Hematopoietic multipotent progenitor cell treated with erythropoietin and hydrocortisone succinate and interleukin-3 and kit ligand, for 4 days (in vitro differentiated cells): ENCODE measurements around the gene POGLUT2.
A peak's percentile ranks its signal among the peaks of the same experiment; 100 is the strongest.

Source experiments
- DNase-seq: peaks from one replicate; pipeline ENCODE4 v3.0.0-alpha.2; 2015

The POGLUT2 gene

DNA sequence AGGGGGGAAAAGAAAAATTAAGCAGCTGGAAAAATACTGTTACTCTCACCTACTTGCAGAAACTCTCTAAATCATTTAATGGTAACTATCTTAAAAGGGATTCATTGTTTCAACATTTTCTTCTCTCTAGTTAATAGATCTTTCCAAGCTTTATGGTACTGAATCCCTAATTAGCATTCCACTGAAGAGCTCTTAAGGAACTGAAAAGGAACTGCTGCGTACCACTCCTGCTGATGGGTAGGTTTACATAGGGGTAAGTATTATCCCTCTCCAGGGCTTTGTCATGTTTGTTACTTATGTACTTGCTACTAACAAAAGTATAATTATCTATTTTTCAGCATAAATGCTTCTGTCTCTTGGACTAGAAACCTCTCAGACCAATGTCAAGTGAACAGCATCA lies 37.7 kb downstream of the POGLUT2 start:
- no peak for DNase-seq

DNA sequence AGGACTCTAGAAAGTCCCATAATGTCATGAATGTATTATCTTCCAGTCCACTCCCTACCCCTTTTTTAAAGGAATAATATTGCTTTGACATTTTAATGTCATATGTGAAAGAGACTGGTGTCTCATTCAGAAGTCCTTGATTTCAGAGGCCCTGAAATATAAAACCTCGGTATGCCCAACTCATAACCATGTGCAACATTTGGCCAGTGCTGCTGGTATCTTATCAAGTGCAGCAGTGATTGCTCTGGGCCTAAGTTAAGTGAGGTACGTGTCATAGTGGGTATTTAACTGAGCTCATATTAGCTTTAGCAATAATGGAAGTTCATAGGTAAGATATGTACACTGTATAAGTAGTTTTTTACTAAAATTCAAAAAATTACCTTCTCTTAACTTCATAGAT lies 39.9 kb downstream of the POGLUT2 start:
- DNase-seq: no peak

DNA sequence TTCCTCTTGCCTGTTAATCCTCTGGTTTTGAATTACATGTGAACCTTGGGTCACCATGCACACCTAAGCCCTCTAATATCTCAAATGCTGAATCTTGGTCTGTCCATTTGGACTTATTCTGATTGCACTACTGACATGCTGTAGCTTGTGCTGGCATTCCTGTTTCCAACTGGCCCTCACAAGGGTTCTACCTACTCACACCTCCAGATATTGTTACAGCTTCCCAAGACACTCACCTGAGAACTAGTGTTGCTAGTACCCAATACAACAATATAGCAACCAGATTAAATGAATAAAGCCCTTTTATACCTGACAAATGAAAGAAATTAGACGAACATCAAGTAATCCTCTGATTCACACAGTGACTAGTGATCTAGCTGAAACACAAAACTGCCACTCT lies 41.8 kb downstream of the POGLUT2 start:
- DNase-seq: no peak

- peak; percentile 65 for DNase-seq
Observed at GRCh38 chr13:102751886-102752285, 46.9 kb downstream of the POGLUT2 start.

- DNase-seq: no peak
Observed at GRCh38 chr13:102742506-102742905, 56.3 kb downstream of the POGLUT2 start.

- no peak for DNase-seq
Observed at GRCh38 chr13:102742101-102742500, 56.7 kb downstream of the POGLUT2 start.
